WTC11 (cell line): ENCODE measurements around the gene ELMO1. TPM values are rescaled to one million over a fixed set of nuclear protein-coding genes. Genes with fewer than 3 reads are reported as not detected.
A peak's percentile ranks its signal among the peaks of the same experiment; 100 is the strongest.

ENCODE experiments used
- ATAC-seq: fragments of 200-7000 bp; cut with Tn5 transposase; 2 replicates; pipeline ENCODE4 v1.10.0; 2021; ENCODE audit warnings: mild to moderate bottlenecking, moderate library complexity
- CTCF ChIA-PET: fragments of 300-600 bp; sonication (Branson Sonifier 250); formaldehyde crosslinking; loops from one replicate; lab custom pipeline; 2021; ENCODE audit warnings: antibody characterized with exemption; lab: Charles Lee
- POLR2A ChIA-PET: fragments of 350-600 bp; sonication (Branson Sonifier 250); formaldehyde crosslinking; loops from one replicate; lab custom pipeline; 2021; ENCODE audit warnings: antibody characterized with exemption; lab: Charles Lee
- DNase-seq: peaks from one replicate; pipeline ENCODE4 v3.0.0; 2021; ENCODE audit warnings: low spot score
- H3K27ac Mint-ChIP-seq: 2 replicates; pipeline ENCODE4 v1.8.0; 2021; ENCODE audit warnings: mixed read lengths
- H3K27me3 Mint-ChIP-seq: 2 replicates; pipeline ENCODE4 v1.8.0; 2021; ENCODE audit warnings: low read depth, mild to moderate bottlenecking, moderate library complexity, mixed read lengths
- H3K36me3 Mint-ChIP-seq: 2 replicates; pipeline ENCODE4 v1.8.0; 2021; ENCODE audit warnings: mixed read lengths
- H3K4me1 Mint-ChIP-seq: 2 replicates; pipeline ENCODE4 v1.8.0; 2022; ENCODE audit warnings: mixed read lengths
- H3K4me3 Mint-ChIP-seq: 2 replicates; pipeline ENCODE4 v1.8.0; 2021; ENCODE audit warnings: mild to moderate bottlenecking, moderate library complexity, mixed read lengths
- H3K9me3 Mint-ChIP-seq: 2 replicates; pipeline ENCODE4 v1.8.0; 2021; ENCODE audit warnings: mixed read lengths
- ATF1 ChIP-seq: sonication (generic); formaldehyde crosslinking; IDR thresholded peaks from 2 replicates; pipeline ENCODE4 v1.8.1; 2023; ENCODE audit warnings: mild to moderate bottlenecking, moderate library complexity, missing genetic modification reagents
- ATF3 ChIP-seq: sonication (generic); formaldehyde crosslinking; conservative IDR thresholded peaks from 2 replicates; pipeline ENCODE4 v1.8.1; 2022; ENCODE audit warnings: mild to moderate bottlenecking, missing genetic modification reagents
- CREM ChIP-seq: sonication (generic); formaldehyde crosslinking; IDR thresholded peaks from 2 replicates; pipeline ENCODE4 v1.8.1; 2022; ENCODE audit warnings: mild to moderate bottlenecking, missing genetic modification reagents, moderate library complexity
- EMX1 ChIP-seq: fragments of 250-450 bp; sonication (Bioruptor Pico); IDR thresholded peaks from 2 replicates; pipeline ENCODE4 v1.8.0; 2021; ENCODE audit warnings: mild to moderate bottlenecking
- ETV6 ChIP-seq: sonication (generic); formaldehyde crosslinking; IDR thresholded peaks from 2 replicates; pipeline ENCODE4 v1.8.1; 2022; ENCODE audit warnings: mild to moderate bottlenecking, missing genetic modification reagents
- FOXK1 ChIP-seq: sonication (generic); formaldehyde crosslinking; IDR thresholded peaks from 2 replicates; pipeline ENCODE4 v1.8.0; 2022; ENCODE audit warnings: mild to moderate bottlenecking, moderate library complexity, missing genetic modification reagents
- IRF1 ChIP-seq: sonication (generic); formaldehyde crosslinking; IDR thresholded peaks from 2 replicates; pipeline ENCODE4 v1.8.0; 2023; ENCODE audit warnings: missing genetic modification reagents
- MAX ChIP-seq: sonication (generic); formaldehyde crosslinking; IDR thresholded peaks from 2 replicates; pipeline ENCODE4 v1.8.0; 2022; ENCODE audit warnings: mild to moderate bottlenecking, missing genetic modification reagents
- MXD4 ChIP-seq: fragments of 250-450 bp; sonication (Bioruptor Pico); IDR thresholded peaks from 2 replicates; pipeline ENCODE4 v1.8.0; 2021; ENCODE audit warnings: mild to moderate bottlenecking, moderate library complexity, borderline replicate concordance
- NFE2L1 ChIP-seq: sonication (generic); formaldehyde crosslinking; IDR thresholded peaks from 2 replicates; pipeline ENCODE4 v1.8.1; 2023; ENCODE audit warnings: missing genetic modification reagents
- NFYB ChIP-seq: sonication (generic); formaldehyde crosslinking; conservative IDR thresholded peaks from 2 replicates; pipeline ENCODE4 v1.8.0; 2022; ENCODE audit warnings: low read depth, missing genetic modification reagents
- TEAD1 ChIP-seq: sonication (generic); formaldehyde crosslinking; IDR thresholded peaks from 2 replicates; pipeline ENCODE4 v1.8.0; 2022; ENCODE audit warnings: mild to moderate bottlenecking, missing genetic modification reagents
- ZMAT4 ChIP-seq: fragments of 250-450 bp; sonication (Bioruptor Pico); IDR thresholded peaks from 2 replicates; pipeline ENCODE4 v1.9.0; 2021; ENCODE audit warnings: mild to moderate bottlenecking
- ZNF232 ChIP-seq: sonication (generic); formaldehyde crosslinking; IDR thresholded peaks from 2 replicates; pipeline ENCODE4 v1.8.0; 2022; ENCODE audit warnings: mild to moderate bottlenecking, missing genetic modification reagents
- ZNF263 ChIP-seq: sonication (generic); formaldehyde crosslinking; IDR thresholded peaks from 2 replicates; pipeline ENCODE4 v1.8.1; 2022; ENCODE audit warnings: low read depth, mild to moderate bottlenecking, moderate library complexity, missing genetic modification reagents
- ZNF423 ChIP-seq: fragments of 250-450 bp; sonication (Bioruptor Pico); IDR thresholded peaks from 2 replicates; pipeline ENCODE4 v2.1.2; 2022; ENCODE audit warnings: mild to moderate bottlenecking, moderate library complexity
- total RNA-seq: library from RNA; stranded (reverse); gene quantifications from 3 replicates; pipeline ENCODE4 v1.2.3, GENCODE V29; 2021
- TF ChIP-seq, protein P1 (sequence below): sonication (generic); formaldehyde crosslinking; IDR thresholded peaks from 2 replicates; pipeline ENCODE4 v1.8.1; 2022; ENCODE audit warnings: mild to moderate bottlenecking, moderate library complexity, missing genetic modification reagents
- TF ChIP-seq, protein P2 (sequence below): sonication (generic); formaldehyde crosslinking; IDR thresholded peaks from 2 replicates; pipeline ENCODE4 v1.8.1; 2022; ENCODE audit warnings: mild to moderate bottlenecking, missing genetic modification reagents, moderate library complexity, borderline replicate concordance
- TF ChIP-seq, protein P3 (sequence below): sonication (generic); formaldehyde crosslinking; IDR thresholded peaks from 2 replicates; pipeline ENCODE4 v1.8.0; 2022; ENCODE audit warnings: mild to moderate bottlenecking, missing genetic modification reagents
- TF ChIP-seq, protein P4 (sequence below): fragments of 250-450 bp; sonication (Bioruptor Pico); IDR thresholded peaks from 2 replicates; pipeline ENCODE4 v1.9.0; 2021; ENCODE audit warnings: mild to moderate bottlenecking
- TF ChIP-seq, protein P5 (sequence below): sonication (generic); formaldehyde crosslinking; IDR thresholded peaks from 2 replicates; pipeline ENCODE4 v1.8.0; 2023; ENCODE audit warnings: mild to moderate bottlenecking, missing genetic modification reagents

ELMO1 gene
- total RNA-seq, 1 experiment from 2014 or later, result 19.4 TPM

DNA sequence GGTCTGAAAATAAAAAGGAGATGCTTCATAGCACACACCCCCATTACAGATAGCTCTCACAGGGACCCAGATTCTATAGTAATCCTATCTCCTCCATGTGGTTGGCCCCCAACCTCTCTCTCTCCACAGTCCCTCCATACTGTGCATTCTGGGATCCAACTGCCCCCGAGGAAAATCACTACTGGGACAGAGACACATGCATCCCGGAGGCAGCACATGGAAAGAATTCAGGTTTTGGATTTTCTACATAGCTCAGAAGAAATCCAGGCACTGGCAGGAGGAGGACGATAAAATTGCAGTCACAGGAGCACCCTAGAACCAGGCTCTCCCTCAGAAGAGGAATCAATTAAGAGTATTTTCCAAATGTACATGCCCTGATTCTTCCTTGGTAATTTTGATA, 239.5 kb downstream of the ELMO1 start:
- CTCF ChIA-PET, result interaction anchor here (1.6 to 1.8 kb wide), 3 partner anchors 26 to 284 kb away, joined by 4 to 6 read pairs (median 5); no protein-coding TSS in a partner anchor

GRCh38 chr7:37208528-37208927, 240.1 kb downstream of the ELMO1 start:
- no peaks in the 10 kb centered on the region for H3K27me3 Mint-ChIP-seq
- no peak overlapping the region for H3K4me3 Mint-ChIP-seq
- ATAC-seq, result peak; percentile 79
- H3K4me1 Mint-ChIP-seq, result no peaks in the 10 kb centered on the region
- ChIA-PET CTCF (interaction anchor here (0.9 to 1.8 kb wide), 5 partner anchors 27 to 285 kb away, joined by 4 to 6 read pairs (median 5); no protein-coding TSS in a partner anchor), POLR2A (interaction anchor here (0.5 kb wide), 1 partner anchor 1388 kb away, joined by 3 read pairs; no protein-coding TSS in a partner anchor)
- TF ChIP-seq ETV6 (CRISPR knock-in tag) (no peak), FOXK1 (no peak), CREM (CRISPR knock-in tag) (no peak), ZNF423 (CRISPR knock-in tag) (no peak), NFE2L1 (CRISPR knock-in tag) (no peak), MAX (CRISPR knock-in tag) (no peak), MXD4 (CRISPR knock-in tag) (no peak), ZNF232 (no peak), NFYB (no peak), ZMAT4 (CRISPR knock-in tag) (no peak), IRF1 (CRISPR knock-in tag) (no peak)
- TF ChIP-seq, protein P1, sequence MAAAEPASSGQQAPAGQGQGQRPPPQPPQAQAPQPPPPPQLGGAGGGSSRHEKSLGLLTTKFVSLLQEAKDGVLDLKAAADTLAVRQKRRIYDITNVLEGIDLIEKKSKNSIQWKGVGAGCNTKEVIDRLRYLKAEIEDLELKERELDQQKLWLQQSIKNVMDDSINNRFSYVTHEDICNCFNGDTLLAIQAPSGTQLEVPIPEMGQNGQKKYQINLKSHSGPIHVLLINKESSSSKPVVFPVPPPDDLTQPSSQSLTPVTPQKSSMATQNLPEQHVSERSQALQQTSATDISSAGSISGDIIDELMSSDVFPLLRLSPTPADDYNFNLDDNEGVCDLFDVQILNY (CRISPR knock-in tag), result no peak
- TF ChIP-seq, protein P2, sequence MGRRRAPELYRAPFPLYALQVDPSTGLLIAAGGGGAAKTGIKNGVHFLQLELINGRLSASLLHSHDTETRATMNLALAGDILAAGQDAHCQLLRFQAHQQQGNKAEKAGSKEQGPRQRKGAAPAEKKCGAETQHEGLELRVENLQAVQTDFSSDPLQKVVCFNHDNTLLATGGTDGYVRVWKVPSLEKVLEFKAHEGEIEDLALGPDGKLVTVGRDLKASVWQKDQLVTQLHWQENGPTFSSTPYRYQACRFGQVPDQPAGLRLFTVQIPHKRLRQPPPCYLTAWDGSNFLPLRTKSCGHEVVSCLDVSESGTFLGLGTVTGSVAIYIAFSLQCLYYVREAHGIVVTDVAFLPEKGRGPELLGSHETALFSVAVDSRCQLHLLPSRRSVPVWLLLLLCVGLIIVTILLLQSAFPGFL, result no peak
- TF ChIP-seq, protein P3, sequence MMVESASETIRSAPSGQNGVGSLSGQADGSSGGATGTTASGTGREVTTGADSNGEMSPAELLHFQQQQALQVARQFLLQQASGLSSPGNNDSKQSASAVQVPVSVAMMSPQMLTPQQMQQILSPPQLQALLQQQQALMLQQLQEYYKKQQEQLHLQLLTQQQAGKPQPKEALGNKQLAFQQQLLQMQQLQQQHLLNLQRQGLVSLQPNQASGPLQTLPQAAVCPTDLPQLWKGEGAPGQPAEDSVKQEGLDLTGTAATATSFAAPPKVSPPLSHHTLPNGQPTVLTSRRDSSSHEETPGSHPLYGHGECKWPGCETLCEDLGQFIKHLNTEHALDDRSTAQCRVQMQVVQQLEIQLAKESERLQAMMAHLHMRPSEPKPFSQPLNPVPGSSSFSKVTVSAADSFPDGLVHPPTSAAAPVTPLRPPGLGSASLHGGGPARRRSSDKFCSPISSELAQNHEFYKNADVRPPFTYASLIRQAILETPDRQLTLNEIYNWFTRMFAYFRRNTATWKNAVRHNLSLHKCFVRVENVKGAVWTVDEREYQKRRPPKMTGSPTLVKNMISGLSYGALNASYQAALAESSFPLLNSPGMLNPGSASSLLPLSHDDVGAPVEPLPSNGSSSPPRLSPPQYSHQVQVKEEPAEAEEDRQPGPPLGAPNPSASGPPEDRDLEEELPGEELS (CRISPR knock-in tag), result no peak
- H3K27ac Mint-ChIP-seq, result no peak overlapping the region
- peaks cover 17% of the 10 kb centered on the region; the same call in 1 of the 2 replicates for H3K9me3 Mint-ChIP-seq
- peak; percentile 32 for DNase-seq
- peaks cover 20% of the 10 kb centered on the region for H3K36me3 Mint-ChIP-seq

More for the DNA sequence above, 239.5 kb downstream of the ELMO1 start:
- TF ChIP-seq ATF1, result no peak
- TF ChIP-seq ZNF263 (CRISPR knock-in tag), result no peak
- no peak for TF ChIP-seq EMX1
- TF ChIP-seq, protein P4, sequence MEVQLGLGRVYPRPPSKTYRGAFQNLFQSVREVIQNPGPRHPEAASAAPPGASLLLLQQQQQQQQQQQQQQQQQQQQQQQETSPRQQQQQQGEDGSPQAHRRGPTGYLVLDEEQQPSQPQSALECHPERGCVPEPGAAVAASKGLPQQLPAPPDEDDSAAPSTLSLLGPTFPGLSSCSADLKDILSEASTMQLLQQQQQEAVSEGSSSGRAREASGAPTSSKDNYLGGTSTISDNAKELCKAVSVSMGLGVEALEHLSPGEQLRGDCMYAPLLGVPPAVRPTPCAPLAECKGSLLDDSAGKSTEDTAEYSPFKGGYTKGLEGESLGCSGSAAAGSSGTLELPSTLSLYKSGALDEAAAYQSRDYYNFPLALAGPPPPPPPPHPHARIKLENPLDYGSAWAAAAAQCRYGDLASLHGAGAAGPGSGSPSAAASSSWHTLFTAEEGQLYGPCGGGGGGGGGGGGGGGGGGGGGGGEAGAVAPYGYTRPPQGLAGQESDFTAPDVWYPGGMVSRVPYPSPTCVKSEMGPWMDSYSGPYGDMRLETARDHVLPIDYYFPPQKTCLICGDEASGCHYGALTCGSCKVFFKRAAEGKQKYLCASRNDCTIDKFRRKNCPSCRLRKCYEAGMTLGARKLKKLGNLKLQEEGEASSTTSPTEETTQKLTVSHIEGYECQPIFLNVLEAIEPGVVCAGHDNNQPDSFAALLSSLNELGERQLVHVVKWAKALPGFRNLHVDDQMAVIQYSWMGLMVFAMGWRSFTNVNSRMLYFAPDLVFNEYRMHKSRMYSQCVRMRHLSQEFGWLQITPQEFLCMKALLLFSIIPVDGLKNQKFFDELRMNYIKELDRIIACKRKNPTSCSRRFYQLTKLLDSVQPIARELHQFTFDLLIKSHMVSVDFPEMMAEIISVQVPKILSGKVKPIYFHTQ (CRISPR knock-in tag), result no peak
- no peak for TF ChIP-seq ATF3
- TF ChIP-seq TEAD1 (CRISPR knock-in tag), result no peak
- no peak for TF ChIP-seq NFYB
- TF ChIP-seq, protein P5, sequence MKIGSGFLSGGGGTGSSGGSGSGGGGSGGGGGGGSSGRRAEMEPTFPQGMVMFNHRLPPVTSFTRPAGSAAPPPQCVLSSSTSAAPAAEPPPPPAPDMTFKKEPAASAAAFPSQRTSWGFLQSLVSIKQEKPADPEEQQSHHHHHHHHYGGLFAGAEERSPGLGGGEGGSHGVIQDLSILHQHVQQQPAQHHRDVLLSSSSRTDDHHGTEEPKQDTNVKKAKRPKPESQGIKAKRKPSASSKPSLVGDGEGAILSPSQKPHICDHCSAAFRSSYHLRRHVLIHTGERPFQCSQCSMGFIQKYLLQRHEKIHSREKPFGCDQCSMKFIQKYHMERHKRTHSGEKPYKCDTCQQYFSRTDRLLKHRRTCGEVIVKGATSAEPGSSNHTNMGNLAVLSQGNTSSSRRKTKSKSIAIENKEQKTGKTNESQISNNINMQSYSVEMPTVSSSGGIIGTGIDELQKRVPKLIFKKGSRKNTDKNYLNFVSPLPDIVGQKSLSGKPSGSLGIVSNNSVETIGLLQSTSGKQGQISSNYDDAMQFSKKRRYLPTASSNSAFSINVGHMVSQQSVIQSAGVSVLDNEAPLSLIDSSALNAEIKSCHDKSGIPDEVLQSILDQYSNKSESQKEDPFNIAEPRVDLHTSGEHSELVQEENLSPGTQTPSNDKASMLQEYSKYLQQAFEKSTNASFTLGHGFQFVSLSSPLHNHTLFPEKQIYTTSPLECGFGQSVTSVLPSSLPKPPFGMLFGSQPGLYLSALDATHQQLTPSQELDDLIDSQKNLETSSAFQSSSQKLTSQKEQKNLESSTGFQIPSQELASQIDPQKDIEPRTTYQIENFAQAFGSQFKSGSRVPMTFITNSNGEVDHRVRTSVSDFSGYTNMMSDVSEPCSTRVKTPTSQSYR, result no peak
- Mint-ChIP-seq H3K4me1 (no peaks in the 10 kb centered on the region), H3K4me3 (no peak overlapping the region), H3K27ac (no peak overlapping the region), H3K36me3 (peaks cover 17% of the 10 kb centered on the region), H3K9me3 (peaks cover 15% of the 10 kb centered on the region; the same call in 1 of the 2 replicates), H3K27me3 (no peaks in the 10 kb centered on the region)
- DNase-seq, result no peak
- no peak for ATAC-seq
- POLR2A ChIA-PET, result no interaction called here
